Stimulated activated CD4-positive, alpha-beta T cell treated with anti-CD3 and anti-CD28 coated beads, Interleukin-12 subunit alpha, Interleukin-12 subunit beta, amount 100 ng/mL, for 24 hours (primary cell): ENCODE results near the gene DNAH8.

Source experiments
- DNase-seq, 2 experiments: peaks; one replicate each; pipeline ENCODE4 v3.0.0-alpha.2; 2020; ENCODE audit warnings: low read depth in 2 of 2

Gene DNAH8

GRCh38 chr6:39073471-39074355 is 358.6 kb downstream of the DNAH8 start:
- DNase-seq: no peak

- no peak for DNase-seq
Observed at GRCh38 chr6:39074486-39074885, 359.4 kb downstream of the DNAH8 start.

GRCh38 chr6:39075010-39075686 is 360.0 kb downstream of the DNAH8 start:
- no peak for DNase-seq

GRCh38 chr6:39075807-39076622 is 360.9 kb downstream of the DNAH8 start:
- no peak for DNase-seq

- no peak for DNase-seq
Observed at GRCh38 chr6:39076623-39077535, 361.8 kb downstream of the DNAH8 start.

- DNase-seq: no peak
Observed at GRCh38 chr6:39077882-39078594, 362.9 kb downstream of the DNAH8 start.

GRCh38 chr6:39078695-39079094 is 363.6 kb downstream of the DNAH8 start:
- DNase-seq: no peak

GRCh38 chr6:39079197-39080125 is 364.4 kb downstream of the DNAH8 start:
- no peak for DNase-seq
